Endothelial cell of umbilical vein (primary cell): ENCODE data around the gene PRR14.

Experiments used
- CTCF ChIP-seq, 2 donors: IDR thresholded peaks; 1 replicate in 1 of 2; 2 replicates in 1 of 2; pipeline ENCODE4 v1.5.1; 2011; ENCODE audit warnings: low read length in 2 of 2, mild to moderate bottlenecking in 2 of 2, moderate library complexity in 2 of 2, control low read depth in 1 of 2, inconsistent platforms in 1 of 2, low read depth in 1 of 2; ENCODE audit not compliant: insufficient read depth in 1 of 2; ENCODE audit errors: extremely low read depth in 1 of 2
- EZH2 ChIP-seq: IDR thresholded peaks from 2 replicates; pipeline ENCODE4 v1.6.1; 2012; ENCODE audit warnings: borderline replicate concordance, low read depth, mild to moderate bottlenecking, moderate library complexity, low read length, inconsistent platforms; ENCODE audit not compliant: severe bottlenecking
- FOS ChIP-seq: IDR thresholded peaks from 2 replicates; pipeline ENCODE4 v1.6.1; 2011; ENCODE audit warnings: mild to moderate bottlenecking, low read length, moderate library complexity, borderline replicate concordance; ENCODE audit not compliant: insufficient read depth
- MAX ChIP-seq: IDR thresholded peaks from 2 replicates; pipeline ENCODE4 v1.6.1; 2011; ENCODE audit not compliant: insufficient read depth, insufficient read length
- MYC ChIP-seq: IDR thresholded peaks from one replicate; pipeline ENCODE4 v1.6.1; 2011; ENCODE audit warnings: mild to moderate bottlenecking, low read depth, low read length
- POLR2A ChIP-seq: IDR thresholded peaks from 2 replicates; pipeline ENCODE4 v1.6.1; 2012; ENCODE audit warnings: low read depth, mild to moderate bottlenecking, control low read depth, low read length
- POLR2AphosphoS5 ChIP-seq: IDR thresholded peaks from 2 replicates; pipeline ENCODE4 v1.6.1; 2012; ENCODE audit warnings: low read depth, mild to moderate bottlenecking, control low read depth, low read length, moderate library complexity; ENCODE audit not compliant: insufficient read depth

GRCh38 chr16:30667361-30667905 lies 16.7 kb downstream of the PRR14 start:
- TF ChIP-seq CTCF (IDR thresholded peaks at IDR 0.05; ENCODE audit: extremely low read depth in 1 of 2, insufficient read depth in 1 of 2, low read depth in 1 of 2, low read length in 2 of 2) (no peak), POLR2A (no peak), POLR2AphosphoS5 (no peak), FOS (no peak), MAX (no peak), EZH2 (no peak), MYC (no peak)
